Adrenal gland (tissue), 5 donors: Measurements from ENCODE around the gene ATP12A.

Experiments used
- CTCF ChIP-seq, 6 experiments: fragments of 450-650 bp in 4 of 6; fragments of 200-600 bp in 2 of 6; sonication (generic) in 1 of 6; IDR thresholded peaks; 1 replicate in 5 of 6; 2 replicates in 1 of 6; pipeline versions ENCODE4 v1.5.1 to v1.8.0; 2016 to 2021; ENCODE audit warnings: antibody characterized with exemption in 6 of 6, mild to moderate bottlenecking in 2 of 6, moderate library complexity in 1 of 6
- POLR2A ChIP-seq, 2 donors: fragments of 450-650 bp; IDR thresholded peaks; one replicate each; pipeline ENCODE4 v1.6.1; 2017; ENCODE audit warnings: antibody characterized with exemption in 2 of 2, mild to moderate bottlenecking in 2 of 2, moderate library complexity in 1 of 2
- donor health status: DM: no; HTN: no; CAD: no.

GRCh38 chr13:24664726-24665409 is 15.3 kb upstream of the ATP12A start:
- TF ChIP-seq CTCF (IDR thresholded peaks at IDR 0.05) (no peak), POLR2A (IDR thresholded peaks at IDR 0.05) (no peak)
